ENCODE data around the gene CNR2.

DNA sequence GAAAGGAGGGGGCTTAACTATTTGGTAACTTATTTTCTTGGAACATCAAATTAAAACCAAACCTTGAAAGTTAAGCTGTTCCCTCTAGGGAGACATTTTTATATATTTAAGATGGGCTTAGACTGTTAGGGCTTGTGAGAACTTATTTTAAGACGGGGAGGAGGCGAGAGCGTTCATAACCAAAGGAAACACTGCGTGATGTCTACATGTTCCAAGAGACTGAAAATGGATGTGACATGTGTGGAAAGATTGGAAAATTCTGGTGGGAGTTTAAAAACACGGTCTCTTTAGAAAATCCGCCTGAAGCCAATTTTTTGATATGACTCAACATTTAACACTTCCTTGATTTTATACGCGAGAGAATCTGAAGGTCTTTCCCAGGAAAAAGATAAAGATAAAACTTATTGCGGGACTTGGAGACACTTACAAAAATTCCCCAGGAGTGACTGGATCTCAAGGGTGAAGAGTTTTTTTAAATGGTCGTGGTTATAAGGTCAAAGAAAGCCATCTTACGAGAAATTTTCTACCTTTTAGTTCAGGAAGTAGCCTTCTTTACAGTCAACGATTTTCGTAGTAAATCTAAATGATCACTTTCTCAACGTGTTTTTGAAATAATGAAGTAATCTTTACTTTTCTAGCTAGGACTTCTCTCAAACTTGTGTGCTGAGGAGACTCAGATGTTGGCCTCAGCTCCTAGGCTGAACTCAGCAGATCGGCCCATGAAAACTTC, 47.3 kb upstream of the CNR2 start:
- TF ChIP-seq, protein P1, sequence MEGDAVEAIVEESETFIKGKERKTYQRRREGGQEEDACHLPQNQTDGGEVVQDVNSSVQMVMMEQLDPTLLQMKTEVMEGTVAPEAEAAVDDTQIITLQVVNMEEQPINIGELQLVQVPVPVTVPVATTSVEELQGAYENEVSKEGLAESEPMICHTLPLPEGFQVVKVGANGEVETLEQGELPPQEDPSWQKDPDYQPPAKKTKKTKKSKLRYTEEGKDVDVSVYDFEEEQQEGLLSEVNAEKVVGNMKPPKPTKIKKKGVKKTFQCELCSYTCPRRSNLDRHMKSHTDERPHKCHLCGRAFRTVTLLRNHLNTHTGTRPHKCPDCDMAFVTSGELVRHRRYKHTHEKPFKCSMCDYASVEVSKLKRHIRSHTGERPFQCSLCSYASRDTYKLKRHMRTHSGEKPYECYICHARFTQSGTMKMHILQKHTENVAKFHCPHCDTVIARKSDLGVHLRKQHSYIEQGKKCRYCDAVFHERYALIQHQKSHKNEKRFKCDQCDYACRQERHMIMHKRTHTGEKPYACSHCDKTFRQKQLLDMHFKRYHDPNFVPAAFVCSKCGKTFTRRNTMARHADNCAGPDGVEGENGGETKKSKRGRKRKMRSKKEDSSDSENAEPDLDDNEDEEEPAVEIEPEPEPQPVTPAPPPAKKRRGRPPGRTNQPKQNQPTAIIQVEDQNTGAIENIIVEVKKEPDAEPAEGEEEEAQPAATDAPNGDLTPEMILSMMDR (IDR thresholded peaks at IDR 0.05): no peak
- peak in 1 of 2 donors; percentile 13 for TF ChIP-seq POLR2A (IDR thresholded peaks at IDR 0.05)
